HFFc6 (cell line): ENCODE measurements around the gene TRIP11. TPM values are rescaled to one million over a fixed set of nuclear protein-coding genes. Genes with fewer than 3 reads are reported as not detected.

Experiments
- DNase-seq: peaks from one replicate; pipeline ENCODE4 v3.0.0-alpha.2; 2018
- H3K27ac Mint-ChIP-seq: 2 replicates; pipeline ENCODE4 v1.8.0; 2020; ENCODE audit warnings: mild to moderate bottlenecking, mixed read lengths
- H3K27me3 Mint-ChIP-seq: 2 replicates; pipeline ENCODE4 v1.8.0; 2021; ENCODE audit warnings: mild to moderate bottlenecking, moderate library complexity, mixed read lengths; ENCODE audit not compliant: insufficient read depth
- H3K36me3 Mint-ChIP-seq: 2 replicates; pipeline ENCODE4 v1.8.0; 2021; ENCODE audit warnings: low read depth, mixed read lengths
- H3K4me1 Mint-ChIP-seq: 2 replicates; pipeline ENCODE4 v1.8.0; 2020; ENCODE audit warnings: low read depth, mixed read lengths
- H3K4me3 Mint-ChIP-seq: 2 replicates; pipeline ENCODE4 v1.8.0; 2020; ENCODE audit warnings: mild to moderate bottlenecking, moderate library complexity, mixed read lengths
- H3K9me3 Mint-ChIP-seq: 2 replicates; pipeline ENCODE4 v1.8.0; 2020; ENCODE audit warnings: mild to moderate bottlenecking, mixed read lengths
- CTCF ChIP-seq: fragments of 200-600 bp; sonication (generic); IDR thresholded peaks from 2 replicates; pipeline ENCODE4 v1.5.0; 2021; ENCODE audit warnings: antibody characterized with exemption, mild to moderate bottlenecking
- total RNA-seq, 6 experiments: library from RNA; stranded (reverse); fragmentation: NEBNext Ultra II Directional; extraction: Animal tissue kit (Norgen Biotek cat#: 25700); gene quantifications; 2 replicates in 1 of 6; 3 replicates in 5 of 6; pipeline ENCODE4 v1.2.3, GENCODE V29; 2021

TRIP11 gene
- total RNA-seq, 6 experiments from 2014 or later = 54.6 to 62.0 (median 58.9) TPM

GRCh38 chr14:92041203-92041602 lies 1.3 kb upstream of the TRIP11 start:
- no peak for DNase-seq
- Mint-ChIP-seq H3K4me1 (peaks cover 34% of the 10 kb centered on the region), H3K4me3 (peak overlapping the region; percentile 94), H3K27ac (peak overlapping the region; percentile 27; the same call in 1 of the 2 replicates), H3K36me3 (peaks cover 12% of the 10 kb centered on the region; the same call in 1 of the 2 replicates), H3K9me3 (no peaks in the 10 kb centered on the region), H3K27me3 (no peaks in the 10 kb centered on the region)
- TF ChIP-seq CTCF = no peak

GRCh38 chr14:92040431-92041051 lies 682 bp upstream of the TRIP11 start:
- Mint-ChIP-seq H3K27ac (peak overlapping the region; percentile 99), H3K27me3 (no peaks in the 10 kb centered on the region), H3K36me3 (peaks cover 12% of the 10 kb centered on the region; the same call in 1 of the 2 replicates), H3K4me3 (peak overlapping the region; percentile 94), H3K9me3 (no peaks in the 10 kb centered on the region), H3K4me1 (peaks cover 38% of the 10 kb centered on the region)
- DNase-seq = peak; percentile 8
- no peak for TF ChIP-seq CTCF

GRCh38 chr14:92039063-92039718 lies 668 bp downstream of the TRIP11 start:
- H3K9me3 Mint-ChIP-seq = no peaks in the 10 kb centered on the region
- peaks cover 12% of the 10 kb centered on the region; the same call in 1 of the 2 replicates for H3K36me3 Mint-ChIP-seq
- H3K4me3 Mint-ChIP-seq = peak overlapping the region; percentile 94
- peak overlapping the region; percentile 99 for H3K27ac Mint-ChIP-seq
- no peak for TF ChIP-seq CTCF
- peak; percentile 62 for DNase-seq
- H3K4me1 Mint-ChIP-seq = peaks cover 38% of the 10 kb centered on the region
- no peaks in the 10 kb centered on the region for H3K27me3 Mint-ChIP-seq

- Mint-ChIP-seq H3K27me3 (no peaks in the 10 kb centered on the region), H3K9me3 (no peaks in the 10 kb centered on the region), H3K27ac (peak overlapping the region; percentile 45; the same call in 1 of the 2 replicates), H3K4me1 (peaks cover 38% of the 10 kb centered on the region), H3K4me3 (peak overlapping the region; percentile 94), H3K36me3 (peaks cover 12% of the 10 kb centered on the region; the same call in 1 of the 2 replicates)
- TF ChIP-seq CTCF = no peak
- no peak for DNase-seq
These were observed 1.9 kb downstream of the TRIP11 start for GRCh38 chr14:92037989-92038388.

- no peak for TF ChIP-seq CTCF
- Mint-ChIP-seq H3K27me3 (no peaks in the 10 kb centered on the region), H3K4me1 (peaks cover 34% of the 10 kb centered on the region), H3K4me3 (no peak overlapping the region), H3K9me3 (no peaks in the 10 kb centered on the region), H3K27ac (no peak overlapping the region), H3K36me3 (peaks cover 12% of the 10 kb centered on the region; the same call in 1 of the 2 replicates)
- no peak for DNase-seq
These were observed 4.0 kb downstream of the TRIP11 start for GRCh38 chr14:92035890-92036289.
